HUDEP-2 (cell line): Measurements from ENCODE around the gene TMEM229B.
"Not testable (repeated sequence)": the region's sequence is repeated elsewhere in the genome, so short reads cannot be mapped to it uniquely, and the experiment has no call there.

Experiments
- DNase-seq, 76 experiments: peaks; one replicate each; lab custom pipeline; 2025; ENCODE audit not compliant: unreplicated experiment in 76 of 76; lab: John Stamatoyannopoulos, UW

TMEM229B gene

GRCh38 chr14:67459336-67459735 is 29.2 kb downstream of the TMEM229B start:
- DNase-seq, result no peak

DNA sequence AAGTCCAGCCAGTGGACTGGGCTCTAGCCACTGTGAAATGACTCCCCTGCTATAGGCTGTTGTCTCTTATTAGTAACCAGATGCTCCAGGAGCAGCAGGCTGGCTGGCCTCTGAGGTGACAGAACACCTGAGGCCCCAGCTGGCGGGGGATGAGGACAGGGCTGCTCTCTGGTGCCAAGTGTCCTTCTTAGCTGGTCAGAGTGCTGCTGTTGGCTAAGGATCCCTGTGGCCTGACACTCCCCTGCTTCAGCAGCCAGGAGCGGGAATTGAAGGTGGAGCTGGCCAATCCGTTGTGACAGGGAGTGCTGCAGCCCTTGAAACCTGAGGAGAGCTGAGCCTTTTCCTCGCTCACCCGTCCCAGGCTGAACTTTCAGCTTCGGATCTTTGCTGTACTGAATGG is 30.7 kb downstream of the TMEM229B start:
- DNase-seq, result no peak

DNA sequence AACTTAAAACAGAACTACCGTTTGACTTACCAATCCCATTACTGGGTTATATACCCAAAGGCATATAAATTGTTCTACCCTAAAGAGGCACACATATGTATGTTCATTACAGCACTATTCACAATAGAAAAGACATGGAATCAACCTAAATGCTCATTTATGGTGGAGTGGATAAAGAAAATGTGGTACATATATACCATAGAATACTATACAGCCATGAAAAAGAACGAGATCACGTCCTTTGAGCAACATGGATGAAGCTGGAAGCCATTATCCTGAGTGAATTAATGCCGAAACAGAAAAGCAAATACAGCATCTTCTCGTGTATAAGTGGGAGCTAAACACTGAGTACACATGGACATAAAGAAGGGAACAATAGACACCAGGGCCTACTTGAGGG is 31.8 kb downstream of the TMEM229B start:
- no peak for DNase-seq

- DNase-seq, result no peak
These were observed 34.8 kb downstream of the TMEM229B start for GRCh38 chr14:67453575-67454300.

- not testable (repeated sequence) for DNase-seq
These were observed 36.9 kb downstream of the TMEM229B start for GRCh38 chr14:67451667-67452066.

DNA sequence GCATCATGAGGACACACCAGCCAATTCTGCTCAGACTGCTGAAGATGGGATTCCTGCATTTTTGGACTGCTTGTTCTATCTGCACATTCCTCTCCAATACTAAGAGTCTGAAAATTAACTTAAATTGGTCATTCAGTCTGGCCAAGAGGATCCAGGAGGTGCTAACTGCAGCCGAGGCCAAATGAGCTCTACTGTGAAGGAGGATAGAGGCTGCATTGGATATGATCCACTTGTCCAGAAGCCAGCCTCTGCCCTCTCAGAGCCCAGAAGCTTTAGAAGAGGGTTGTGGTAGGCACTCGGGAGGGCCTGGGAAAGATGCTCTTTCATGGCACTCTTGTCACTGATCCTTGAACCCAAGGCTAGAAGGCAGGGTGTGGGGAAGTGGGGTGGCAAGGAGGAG is 39.4 kb downstream of the TMEM229B start:
- DNase-seq, result no peak

DNA sequence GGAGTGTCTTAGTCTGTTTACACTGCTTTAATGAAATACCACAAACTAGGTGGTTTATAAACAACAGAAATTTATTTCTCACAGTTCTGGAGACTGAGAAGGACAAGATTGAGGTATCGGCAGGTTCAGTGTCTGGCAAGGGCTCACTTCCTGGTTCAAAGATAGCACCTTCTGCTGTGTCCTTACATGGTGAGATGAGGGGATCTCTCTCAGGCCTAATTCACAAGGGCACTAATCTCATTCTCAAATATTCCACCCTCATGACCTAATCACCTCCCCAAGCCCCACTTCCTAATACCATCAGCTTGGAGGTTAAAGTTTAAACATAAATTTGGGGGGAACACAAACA is 41.5 kb downstream of the TMEM229B start:
- DNase-seq, result no peak

DNA sequence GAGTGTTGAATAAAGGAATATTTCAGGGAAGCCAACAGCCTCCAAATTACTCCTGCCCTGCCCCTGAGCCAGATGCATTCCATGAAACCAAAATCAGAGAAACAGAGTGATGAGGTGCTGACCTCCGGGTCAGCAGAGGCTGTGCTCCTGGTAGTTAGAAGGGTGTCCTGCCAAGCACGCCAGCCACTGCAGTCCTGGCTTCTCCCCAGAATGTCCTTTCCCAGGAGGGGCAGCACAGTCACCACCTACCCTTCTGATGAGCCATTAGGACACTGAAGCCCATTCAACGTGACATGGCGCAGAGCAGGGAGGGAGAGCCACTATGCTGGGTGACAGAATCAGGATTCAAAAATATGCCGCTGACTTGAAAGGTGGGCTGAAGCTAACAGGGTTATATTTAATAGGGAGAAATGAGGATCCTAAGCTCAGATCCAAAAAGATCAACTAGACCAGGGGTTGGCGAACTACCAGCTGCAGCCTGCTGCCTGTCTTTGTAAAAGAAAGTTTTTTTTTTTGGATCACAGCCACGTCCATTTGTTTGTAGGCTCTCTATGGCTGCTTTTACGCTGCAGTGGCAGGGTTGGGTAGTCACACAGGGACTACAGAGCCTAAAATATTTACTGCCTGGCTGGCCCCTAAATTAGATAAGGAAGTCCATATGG is 42.0 kb downstream of the TMEM229B start:
- DNase-seq, result no peak

- no peak for DNase-seq
These were observed 44.1 kb downstream of the TMEM229B start for GRCh38 chr14:67444395-67444794.

GRCh38 chr14:67442139-67442906 is 46.2 kb downstream of the TMEM229B start:
- no peak for DNase-seq

- DNase-seq, result no peak
These were observed 46.8 kb downstream of the TMEM229B start for GRCh38 chr14:67441672-67442071.

DNA sequence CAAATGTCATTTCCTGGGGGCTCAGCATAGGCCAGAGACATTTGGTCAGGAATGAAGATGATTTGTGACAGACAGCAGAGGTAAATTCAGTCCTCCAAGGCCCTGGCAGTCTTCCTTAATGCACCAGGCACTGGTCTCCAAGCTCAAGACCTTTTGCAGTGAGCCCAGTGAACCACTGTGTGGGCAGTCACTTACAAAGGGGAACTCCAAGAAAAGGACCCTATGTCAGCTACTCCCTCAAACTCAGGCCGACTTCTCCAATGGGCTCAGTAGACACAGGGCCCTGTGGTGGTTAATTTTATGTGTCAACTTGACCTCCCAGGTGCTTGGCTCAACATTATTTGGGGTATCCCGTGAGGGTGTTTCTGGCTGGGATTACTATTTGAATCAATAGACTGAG is 47.3 kb downstream of the TMEM229B start:
- no peak for DNase-seq

GRCh38 chr14:67440513-67440912 is 48.0 kb downstream of the TMEM229B start:
- DNase-seq, result no peak

- no peak for DNase-seq
These were observed 49.6 kb downstream of the TMEM229B start for GRCh38 chr14:67438969-67439368.

DNA sequence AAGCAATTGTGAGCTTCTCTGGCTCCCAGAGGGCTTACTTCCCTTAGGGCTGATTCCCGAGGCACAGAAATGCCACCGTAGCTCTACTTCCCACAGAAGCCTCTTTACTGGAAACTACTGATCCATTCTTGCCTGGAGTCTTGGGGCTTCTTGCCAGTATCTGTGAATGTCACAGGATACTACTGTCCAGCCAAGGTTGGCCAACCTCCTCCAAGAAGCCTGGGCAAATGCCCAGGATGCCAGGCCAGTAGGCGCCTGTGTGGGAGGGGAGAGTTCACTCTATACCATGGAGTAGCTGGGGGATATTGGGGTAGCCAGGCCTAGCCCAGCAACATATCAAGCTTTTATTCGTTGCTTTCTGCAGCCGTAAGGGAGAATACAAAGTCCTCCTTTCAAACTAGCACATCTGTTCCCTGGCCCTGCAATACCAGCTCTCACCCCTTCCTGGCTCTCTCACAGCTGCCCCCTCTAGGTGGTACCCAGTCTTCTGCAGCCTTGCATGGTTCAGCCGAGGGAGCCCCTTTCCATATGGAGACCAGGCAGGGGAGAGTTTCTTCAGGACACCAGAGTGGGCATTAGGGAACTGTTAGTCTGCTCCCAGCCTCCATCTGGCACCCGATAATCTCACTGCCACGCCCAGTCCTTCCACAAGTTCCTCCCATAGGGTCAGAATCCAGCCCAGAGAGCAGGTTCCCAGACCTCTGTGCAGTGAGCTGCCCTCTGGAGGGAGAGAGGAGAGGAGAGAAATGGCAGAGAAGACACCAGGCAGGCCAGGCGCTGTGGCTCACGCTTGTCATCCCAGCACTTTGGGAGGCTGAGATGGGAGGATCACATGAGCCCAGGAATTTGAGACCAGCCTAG is 52.3 kb downstream of the TMEM229B start:
- DNase-seq, result peak in 13 of 76 experiments; percentile 4 to 47 (median 20)

- DNase-seq, result no peak
These were observed 52.9 kb downstream of the TMEM229B start for GRCh38 chr14:67435603-67436002.

DNA sequence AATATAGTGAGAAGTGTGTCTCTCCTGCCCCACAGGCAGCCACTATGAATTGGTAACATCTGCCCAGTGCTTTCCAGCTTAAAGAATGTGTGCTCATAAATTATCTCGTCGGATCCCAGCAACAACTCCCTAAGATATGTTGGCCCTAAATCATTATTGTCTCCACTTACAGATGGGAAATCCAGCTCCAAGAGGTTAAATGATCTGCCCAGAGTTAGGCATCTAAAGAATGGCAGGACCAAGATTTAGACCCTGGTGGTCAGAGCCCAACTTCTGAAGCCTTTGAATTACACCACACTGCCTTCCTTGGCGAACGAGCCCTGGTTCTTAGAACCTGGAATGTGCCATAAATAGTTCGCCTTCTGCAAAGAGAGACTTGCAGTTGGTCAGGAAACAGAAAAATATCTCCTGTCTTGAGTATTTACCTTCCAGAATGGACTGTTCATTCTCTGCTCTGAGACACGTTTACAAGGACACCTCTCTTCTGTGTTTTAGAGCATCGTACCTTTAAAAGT is 56.4 kb downstream of the TMEM229B start:
- no peak for DNase-seq

DNA sequence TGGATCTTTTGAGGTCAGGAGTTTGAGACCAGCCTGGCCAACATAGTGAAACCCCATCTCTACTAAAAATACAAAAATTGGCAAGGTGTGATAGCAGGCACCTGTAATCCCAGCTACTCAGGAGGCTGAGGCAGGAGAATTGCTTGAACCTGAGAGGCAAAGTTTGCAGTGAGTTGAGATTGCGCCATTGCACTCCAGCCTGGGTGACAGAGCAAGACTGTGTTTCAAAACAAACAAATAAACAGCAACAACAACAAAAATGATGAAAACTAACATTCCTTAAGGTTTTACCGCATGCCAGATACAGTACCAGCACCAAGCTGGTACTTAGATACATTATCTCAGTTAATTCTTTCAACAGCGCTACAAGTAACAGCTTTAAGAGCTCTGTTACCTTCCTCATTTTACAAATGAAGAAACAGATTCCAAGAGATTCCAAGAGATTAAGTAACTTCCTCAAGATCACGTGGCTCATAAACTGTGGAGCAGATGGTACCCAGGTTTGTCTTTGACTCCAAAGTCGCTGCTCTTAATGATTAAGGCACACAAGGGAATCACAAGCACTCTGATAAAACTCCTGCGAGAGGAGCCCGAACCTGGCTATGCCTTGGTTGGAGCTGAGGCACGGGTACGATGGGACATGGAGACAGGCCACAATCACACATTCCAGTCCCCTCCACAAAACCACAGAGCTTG is 58.9 kb downstream of the TMEM229B start:
- DNase-seq, result no peak

GRCh38 chr14:67428501-67429031 is 60.0 kb downstream of the TMEM229B start:
- peak in 1 of 76 experiments; percentile 4 for DNase-seq
